SIG-M5 (cell line): ENCODE data around the gene GOLGA8S.
"Not testable (repeated sequence)": the region's sequence is repeated elsewhere in the genome, so short reads cannot be mapped to it uniquely, and the experiment has no call there.

Experiments used
- DNase-seq: peaks from one replicate; lab custom pipeline; 2025; lab: John Stamatoyannopoulos, UW

Gene GOLGA8S

DNA sequence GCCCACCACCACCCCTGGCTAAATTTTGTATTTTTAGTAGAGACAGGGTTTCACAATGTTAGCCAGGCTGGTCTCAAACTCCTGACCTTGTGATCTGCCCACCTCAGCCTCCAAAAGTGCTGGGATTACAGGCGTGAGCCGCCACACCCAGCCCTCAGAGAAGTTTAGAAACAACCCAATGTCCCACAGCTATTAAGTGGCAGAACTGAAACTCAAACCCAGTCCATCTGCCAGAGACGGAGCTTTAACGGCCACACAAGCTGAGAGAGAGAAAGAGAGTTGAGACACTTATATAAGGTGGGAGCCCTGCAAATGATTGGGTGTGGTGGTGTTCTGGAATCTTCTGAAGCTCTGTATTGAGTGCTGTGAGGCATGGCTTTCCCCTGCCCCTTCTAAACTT is 43.8 kb downstream of the GOLGA8S start:
- DNase-seq = not testable (repeated sequence)

DNA sequence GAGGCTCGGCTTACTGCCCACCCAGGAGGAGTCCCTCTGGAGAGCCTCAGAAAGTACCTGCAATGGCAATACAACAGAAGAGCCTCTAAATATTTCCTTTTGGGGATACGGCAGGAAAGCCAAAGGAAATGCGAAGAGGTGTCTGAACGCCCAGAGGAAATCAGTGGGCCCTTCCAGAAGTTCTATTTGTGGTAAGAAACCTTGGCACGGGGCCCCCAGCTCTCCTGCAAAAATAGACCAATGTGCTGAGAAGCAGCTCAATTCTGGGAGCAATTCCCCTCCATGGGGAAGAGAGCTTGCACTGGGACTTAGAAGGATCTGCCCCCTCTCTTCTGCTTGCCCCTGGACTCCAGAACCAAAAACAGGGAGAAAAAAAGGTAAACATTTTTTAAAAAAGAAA is 44.7 kb downstream of the GOLGA8S start:
- not testable (repeated sequence) for DNase-seq

DNA sequence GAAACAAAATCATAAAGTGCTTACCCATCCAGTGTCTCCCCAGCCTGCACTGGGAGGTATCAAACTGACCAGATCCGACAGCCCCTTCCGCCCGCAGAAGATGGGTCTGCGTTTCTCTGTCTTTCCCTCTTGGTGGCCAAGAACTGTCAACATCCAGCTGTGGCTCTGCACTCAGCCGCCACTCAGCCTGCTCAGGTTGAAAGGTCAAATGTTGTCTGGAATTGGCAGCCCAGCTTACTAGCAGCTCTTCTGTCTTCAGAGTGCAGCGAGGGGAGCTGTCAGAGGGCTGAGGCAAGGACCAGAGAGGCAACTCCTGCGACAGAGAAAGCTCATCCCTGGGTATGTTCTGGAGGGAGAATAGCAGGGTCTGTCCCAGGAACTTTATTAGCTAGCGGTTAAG is 47.1 kb downstream of the GOLGA8S start:
- no peak for DNase-seq

DNA sequence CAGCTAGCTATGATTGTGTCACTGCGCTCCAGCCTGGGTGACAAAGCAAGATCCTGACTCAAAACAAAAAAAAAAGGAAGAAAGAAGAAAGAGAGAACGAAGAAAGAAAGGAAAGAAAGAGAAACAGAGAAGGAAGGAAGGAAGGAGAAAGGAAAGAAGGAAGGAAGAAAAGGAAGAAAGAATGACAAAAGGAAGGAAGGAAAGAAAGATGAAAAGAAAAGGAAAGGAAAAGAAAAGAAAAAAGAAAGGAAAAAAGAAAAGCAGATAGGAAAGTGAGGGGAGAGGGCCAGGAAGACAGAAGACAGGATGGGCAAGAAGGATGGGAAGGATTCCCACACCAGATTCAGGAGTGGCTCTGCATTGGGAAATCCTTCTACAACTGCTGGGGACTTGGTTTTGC is 47.6 kb downstream of the GOLGA8S start:
- no peak for DNase-seq

DNA sequence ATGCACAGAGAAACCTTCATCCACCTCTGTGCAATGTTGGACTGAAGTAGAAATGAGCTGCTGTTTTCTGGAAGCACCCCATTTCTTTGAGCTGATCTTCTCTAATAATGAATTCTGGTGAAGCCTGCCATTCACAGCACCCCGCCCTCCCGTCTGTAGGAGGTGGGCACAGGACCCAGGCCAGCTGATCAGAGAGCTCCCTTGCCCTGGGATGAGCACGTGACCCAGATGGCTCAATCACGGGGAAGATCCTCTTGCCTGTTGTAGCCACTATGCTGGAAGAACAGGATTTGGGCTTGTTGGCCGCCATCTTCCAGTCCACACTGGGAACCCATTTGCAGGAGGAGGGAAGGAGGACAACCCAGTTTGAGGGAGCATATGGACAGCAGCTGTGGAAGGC is 48.0 kb downstream of the GOLGA8S start:
- no peak for DNase-seq

DNA sequence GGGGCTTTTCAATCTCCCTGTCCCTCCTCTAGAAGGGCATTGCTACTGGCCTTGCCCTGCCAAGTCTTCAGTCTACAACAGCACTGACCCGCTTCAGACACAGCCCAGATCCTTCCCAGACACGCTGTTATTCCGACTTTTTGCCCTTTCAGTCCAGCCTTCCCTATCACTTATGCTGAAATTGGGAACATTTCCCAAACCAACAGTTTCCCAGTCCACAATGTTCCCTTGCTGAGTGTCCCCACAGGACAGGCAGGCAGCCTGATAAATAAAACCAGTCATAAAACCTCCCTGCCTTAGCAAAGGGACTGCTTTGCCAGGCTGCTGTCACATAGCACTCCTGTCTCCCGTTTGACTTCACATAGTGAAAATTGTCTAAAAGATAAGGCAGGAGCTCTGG is 49.0 kb downstream of the GOLGA8S start:
- DNase-seq = no peak

DNA sequence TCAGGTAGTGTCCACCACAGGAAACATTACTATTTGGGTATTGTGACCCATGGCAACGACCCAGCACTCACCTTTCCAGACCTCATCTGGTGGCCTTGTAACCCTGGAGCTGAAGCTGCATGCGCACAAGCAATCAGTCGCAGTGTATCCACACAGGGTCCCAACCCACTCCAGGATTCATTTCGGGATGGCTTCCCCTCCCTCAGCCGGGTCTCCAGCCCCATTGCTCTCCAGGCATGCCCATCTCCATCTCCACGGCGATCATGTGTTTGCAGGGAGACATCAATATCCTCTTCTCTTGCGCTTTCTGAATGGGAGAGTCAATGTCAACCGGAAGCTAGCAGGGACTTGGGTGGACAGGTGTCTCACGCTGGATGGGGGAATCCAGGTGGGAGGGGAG is 57.3 kb downstream of the GOLGA8S start:
- DNase-seq = no peak

DNA sequence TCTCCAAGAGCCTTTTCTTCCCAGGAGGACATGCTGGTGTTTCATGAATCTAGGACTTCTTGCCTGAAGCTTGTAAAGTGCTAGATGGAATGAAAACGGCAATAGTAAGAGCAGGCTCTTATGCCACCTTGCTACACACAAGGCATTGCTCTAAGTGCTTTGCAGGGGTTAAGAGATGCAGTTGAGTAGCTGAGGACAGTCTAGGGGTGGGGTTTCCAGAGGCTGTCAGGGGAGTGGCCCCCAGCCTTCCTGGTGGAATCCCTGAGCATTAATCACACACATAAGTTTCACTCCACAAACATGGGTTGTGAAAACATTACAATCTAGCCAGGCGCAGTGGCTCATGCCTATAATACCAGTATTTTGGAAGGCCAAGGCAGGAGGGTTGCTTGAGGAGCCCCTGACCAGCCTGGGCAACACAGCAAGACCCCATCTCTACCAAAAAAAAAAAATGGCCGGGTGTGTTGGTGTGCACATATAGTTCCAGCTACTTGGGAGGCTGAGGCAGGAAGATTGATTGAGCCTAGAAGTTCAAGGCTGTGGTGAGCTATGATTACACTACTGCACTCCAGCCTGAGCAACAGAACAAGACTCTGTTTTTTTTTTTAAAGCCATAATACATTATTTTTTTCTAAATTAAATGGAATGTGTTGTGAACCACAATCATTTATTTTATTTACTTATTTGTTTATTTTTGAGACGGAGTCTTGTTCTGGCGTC is 58.5 kb downstream of the GOLGA8S start:
- not testable (repeated sequence) for DNase-seq
